ENCODE measurements around the gene CGB3.

CGB3 gene

DNA sequence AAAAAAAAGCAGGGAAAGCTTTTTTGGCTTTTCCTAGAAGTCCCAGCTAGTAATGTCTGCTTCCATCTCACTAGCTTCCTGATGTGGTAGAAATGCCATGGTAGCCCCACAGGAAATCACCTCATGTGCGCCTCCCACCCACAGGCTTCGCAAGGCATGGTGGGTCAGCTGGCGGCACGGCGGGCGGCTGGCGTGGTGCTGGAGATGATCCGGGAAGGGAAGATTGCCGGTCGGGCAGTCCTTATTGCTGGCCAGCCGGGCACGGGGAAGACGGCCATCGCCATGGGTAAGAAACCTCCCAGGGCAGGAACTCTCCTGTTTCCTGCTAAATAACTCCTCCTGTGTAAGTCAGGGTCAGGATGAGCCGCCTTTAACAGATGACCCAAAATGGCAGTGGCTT lies 20.0 kb downstream of the CGB3 start:
- H3K36me3 ChIP-seq (ENCODE audit: control insufficient read depth in 2 of 2, insufficient read depth in 2 of 2, low read length in 2 of 2) = peaks cover 32 to 44% of the 10 kb centered on the region in 2 donors
- H3K4me3 ChIP-seq (ENCODE audit: low read length in 2 of 2) = no peak overlapping the region
- H3K27ac ChIP-seq (ENCODE audit: low read depth in 2 of 2, low read length in 2 of 2) = no peak overlapping the region
- H3K27me3 ChIP-seq (ENCODE audit: control insufficient read depth in 2 of 2, insufficient read depth in 2 of 2, low read length in 2 of 2) = no peaks in the 10 kb centered on the region
- no peaks in the 10 kb centered on the region for H3K9me3 ChIP-seq (ENCODE audit: control insufficient read depth in 2 of 2, low read length in 2 of 2)
- no peak overlapping the region for H3K9ac ChIP-seq (ENCODE audit: low read depth in 1 of 2, low read length in 2 of 2)
- no peaks in the 10 kb centered on the region for H3K4me1 ChIP-seq (ENCODE audit: control insufficient read depth in 2 of 2, insufficient read depth in 2 of 2, low read length in 2 of 2)

DNA sequence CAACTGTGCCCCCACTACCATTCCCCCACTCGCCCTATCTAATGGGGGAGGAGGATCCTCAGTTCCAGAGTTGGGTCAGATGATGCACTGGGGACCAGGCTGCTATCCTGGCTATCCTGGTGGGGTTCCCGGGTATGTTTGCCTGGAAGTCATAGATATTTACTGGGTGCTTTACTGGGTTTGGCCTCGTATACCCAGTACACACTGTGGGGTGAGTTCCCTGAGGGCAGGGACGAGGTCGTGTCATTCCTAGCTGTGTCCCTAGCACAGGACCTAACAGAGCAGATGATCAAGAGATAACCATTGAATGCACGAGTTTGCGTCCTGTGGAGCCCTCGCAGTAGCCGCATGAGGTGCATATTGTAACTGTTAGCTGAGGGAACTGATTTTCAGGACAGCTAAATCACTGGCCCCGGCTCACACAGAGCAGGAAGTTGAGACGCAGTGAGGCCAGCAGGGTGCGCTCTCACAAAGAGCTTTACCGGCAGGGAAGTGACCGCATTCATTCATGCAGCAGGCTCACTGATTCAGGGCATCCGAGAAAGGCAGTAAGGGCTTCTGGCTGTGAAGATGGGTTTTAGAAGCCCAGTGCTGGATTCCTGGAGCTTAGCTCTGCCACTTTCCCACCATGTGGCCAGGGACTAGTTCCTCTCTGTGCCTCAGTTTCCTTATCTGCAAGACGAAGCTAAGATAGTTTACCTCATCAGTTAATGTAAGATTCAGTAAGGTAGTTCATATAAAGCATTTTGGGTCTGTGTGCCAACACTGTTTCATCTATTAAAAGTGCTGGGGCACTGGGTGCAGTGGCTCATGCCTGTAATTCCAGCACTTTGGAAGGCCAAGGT lies 24.4 kb downstream of the CGB3 start:
- Histone ChIP-seq H3K27ac (ENCODE audit: low read depth in 2 of 2, low read length in 2 of 2) (no peak overlapping the region), H3K4me1 (ENCODE audit: control insufficient read depth in 2 of 2, insufficient read depth in 2 of 2, low read length in 2 of 2) (no peaks in the 10 kb centered on the region), H3K36me3 (ENCODE audit: control insufficient read depth in 2 of 2, insufficient read depth in 2 of 2, low read length in 2 of 2) (peaks cover 8 to 19% of the 10 kb centered on the region in 2 donors), H3K9me3 (ENCODE audit: control insufficient read depth in 2 of 2, low read length in 2 of 2) (no peaks in the 10 kb centered on the region), H3K27me3 (ENCODE audit: control insufficient read depth in 2 of 2, insufficient read depth in 2 of 2, low read length in 2 of 2) (no peaks in the 10 kb centered on the region), H3K4me3 (ENCODE audit: low read length in 2 of 2) (no peak overlapping the region), H3K9ac (ENCODE audit: low read depth in 1 of 2, low read length in 2 of 2) (no peak overlapping the region)

DNA sequence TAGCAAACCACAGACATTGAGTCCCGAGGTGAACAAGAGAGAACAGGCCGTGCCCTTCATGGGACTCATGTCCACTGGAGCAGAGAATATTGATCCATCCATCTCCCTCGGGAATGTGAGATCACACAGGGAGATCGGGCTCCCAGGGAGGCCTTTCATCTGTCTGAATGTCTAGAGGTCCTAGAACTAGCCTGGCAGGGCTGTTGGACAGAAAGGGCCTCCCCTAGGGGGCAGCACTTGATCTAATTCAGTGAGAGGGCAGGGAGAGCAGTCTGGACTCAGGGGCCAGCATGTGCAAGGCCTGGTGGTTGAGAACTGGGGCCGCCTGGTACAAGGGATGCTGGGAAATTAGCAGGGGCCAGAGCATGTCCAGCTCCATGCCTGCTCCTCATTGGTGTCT lies 26.2 kb downstream of the CGB3 start:
- H3K4me3 ChIP-seq (ENCODE audit: low read length in 2 of 2) = no peak overlapping the region
- no peak overlapping the region for H3K9ac ChIP-seq (ENCODE audit: low read depth in 1 of 2, low read length in 2 of 2)
- H3K36me3 ChIP-seq (ENCODE audit: control insufficient read depth in 2 of 2, insufficient read depth in 2 of 2, low read length in 2 of 2) = peaks cover 0 to 5% of the 10 kb centered on the region in 2 donors
- H3K9me3 ChIP-seq (ENCODE audit: control insufficient read depth in 2 of 2, low read length in 2 of 2) = no peaks in the 10 kb centered on the region
- H3K4me1 ChIP-seq (ENCODE audit: control insufficient read depth in 2 of 2, insufficient read depth in 2 of 2, low read length in 2 of 2) = peaks cover 4 to 6% of the 10 kb centered on the region in 2 donors
- H3K27ac ChIP-seq (ENCODE audit: low read depth in 2 of 2, low read length in 2 of 2) = no peak overlapping the region
- no peaks in the 10 kb centered on the region for H3K27me3 ChIP-seq (ENCODE audit: control insufficient read depth in 2 of 2, insufficient read depth in 2 of 2, low read length in 2 of 2)

DNA sequence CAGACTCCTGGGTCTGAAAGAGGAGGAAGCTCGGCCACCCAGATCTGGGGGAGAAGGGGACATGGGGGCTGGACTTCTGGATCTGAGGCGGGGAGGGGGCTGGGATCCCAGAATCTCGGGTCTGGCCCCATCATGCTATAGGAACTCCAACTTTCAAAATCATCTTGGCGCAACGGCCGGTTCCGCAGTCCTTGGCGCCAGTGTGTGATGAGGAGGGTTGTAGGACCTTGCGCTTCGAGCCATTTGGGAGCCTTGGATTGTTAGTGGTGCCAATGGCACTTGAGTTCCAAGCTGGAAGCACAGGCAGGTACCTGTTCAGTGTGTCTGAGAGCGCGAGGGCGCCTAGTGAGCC lies 30.1 kb downstream of the CGB3 start:
- Histone ChIP-seq H3K27ac (ENCODE audit: low read depth in 2 of 2, low read length in 2 of 2) (peak overlapping the region; percentile 98), H3K4me1 (ENCODE audit: control insufficient read depth in 2 of 2, insufficient read depth in 2 of 2, low read length in 2 of 2) (peaks cover 16% of the 10 kb centered on the region in 2 donors), H3K9ac (ENCODE audit: low read depth in 1 of 2, low read length in 2 of 2) (peak overlapping the region; percentile 84 to 95), H3K4me3 (ENCODE audit: low read length in 2 of 2) (peak overlapping the region; percentile 89 to 99), H3K9me3 (ENCODE audit: control insufficient read depth in 2 of 2, low read length in 2 of 2) (no peaks in the 10 kb centered on the region), H3K36me3 (ENCODE audit: control insufficient read depth in 2 of 2, insufficient read depth in 2 of 2, low read length in 2 of 2) (peaks cover 0 to 6% of the 10 kb centered on the region in 2 donors), H3K27me3 (ENCODE audit: control insufficient read depth in 2 of 2, insufficient read depth in 2 of 2, low read length in 2 of 2) (no peaks in the 10 kb centered on the region)

DNA sequence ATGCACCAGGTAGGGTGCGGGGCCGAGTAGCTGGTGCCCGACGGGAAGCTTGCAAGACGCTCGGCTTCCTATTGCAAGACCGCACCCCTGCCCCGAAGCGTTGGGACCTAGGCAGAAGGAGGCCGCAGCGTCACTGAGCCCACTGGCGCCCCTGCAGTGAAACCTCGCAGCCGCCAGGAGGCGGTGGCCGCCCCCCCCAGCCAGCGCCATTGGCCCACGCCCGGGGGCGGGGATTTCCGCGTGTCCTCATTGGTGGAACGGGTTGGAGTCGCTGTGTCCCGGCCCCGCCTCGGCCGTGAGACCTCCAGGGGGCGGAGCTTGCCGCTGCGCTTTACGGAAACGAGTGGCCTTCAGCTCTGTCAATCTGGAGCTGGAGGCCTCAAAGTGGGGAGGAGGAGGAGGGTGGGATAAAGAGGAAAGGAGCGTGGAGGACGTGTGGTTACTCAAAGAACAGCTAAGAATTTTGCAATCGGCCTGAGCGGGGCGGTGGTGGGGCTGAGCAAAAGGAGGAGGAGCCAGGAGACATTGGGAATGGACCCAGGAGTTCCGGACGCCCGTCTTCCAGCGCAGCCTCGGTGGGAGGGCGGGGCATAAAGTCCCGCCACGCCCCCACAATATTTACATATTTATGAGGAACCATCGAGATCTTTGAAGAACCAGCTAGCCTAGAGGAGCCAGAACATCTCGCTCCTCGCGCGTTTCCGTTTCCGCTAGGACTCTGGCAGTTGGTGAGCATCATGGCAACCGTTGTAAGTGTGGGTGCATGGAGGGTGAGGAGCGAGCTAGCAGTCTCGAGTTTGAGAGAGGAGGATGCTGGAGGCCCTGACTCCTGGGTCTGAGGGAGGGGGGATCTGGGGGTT lies 30.7 kb downstream of the CGB3 start, which contains the start of the genes GYS1 and RUVBL2:
GYS1 (minus strand) TSS at position 135 of the 860 bp plus-strand sequence. CDS start 197 bp downstream, outside the sequence.
RUVBL2 (plus strand) TSS at position 713 of the 860 bp plus-strand sequence; CDS start at position 738, 25 bp downstream.
- H3K36me3 ChIP-seq (ENCODE audit: control insufficient read depth in 2 of 2, insufficient read depth in 2 of 2, low read length in 2 of 2) = peaks cover 0 to 11% of the 10 kb centered on the region in 2 donors
- H3K9me3 ChIP-seq (ENCODE audit: control insufficient read depth in 2 of 2, low read length in 2 of 2) = no peaks in the 10 kb centered on the region
- peak within 1 kb of the TSS; percentile 98 for H3K27ac ChIP-seq (ENCODE audit: low read depth in 2 of 2, low read length in 2 of 2)
- no peaks in the 10 kb centered on the region for H3K27me3 ChIP-seq (ENCODE audit: control insufficient read depth in 2 of 2, insufficient read depth in 2 of 2, low read length in 2 of 2)
- peaks cover 16% of the 10 kb centered on the region in 2 donors for H3K4me1 ChIP-seq (ENCODE audit: control insufficient read depth in 2 of 2, insufficient read depth in 2 of 2, low read length in 2 of 2)
- H3K4me3 ChIP-seq (ENCODE audit: low read length in 2 of 2) = peak within 1 kb of the TSS; percentile 89 to 99
- peak within 1 kb of the TSS; percentile 87 to 95 for H3K9ac ChIP-seq (ENCODE audit: low read depth in 1 of 2, low read length in 2 of 2)

DNA sequence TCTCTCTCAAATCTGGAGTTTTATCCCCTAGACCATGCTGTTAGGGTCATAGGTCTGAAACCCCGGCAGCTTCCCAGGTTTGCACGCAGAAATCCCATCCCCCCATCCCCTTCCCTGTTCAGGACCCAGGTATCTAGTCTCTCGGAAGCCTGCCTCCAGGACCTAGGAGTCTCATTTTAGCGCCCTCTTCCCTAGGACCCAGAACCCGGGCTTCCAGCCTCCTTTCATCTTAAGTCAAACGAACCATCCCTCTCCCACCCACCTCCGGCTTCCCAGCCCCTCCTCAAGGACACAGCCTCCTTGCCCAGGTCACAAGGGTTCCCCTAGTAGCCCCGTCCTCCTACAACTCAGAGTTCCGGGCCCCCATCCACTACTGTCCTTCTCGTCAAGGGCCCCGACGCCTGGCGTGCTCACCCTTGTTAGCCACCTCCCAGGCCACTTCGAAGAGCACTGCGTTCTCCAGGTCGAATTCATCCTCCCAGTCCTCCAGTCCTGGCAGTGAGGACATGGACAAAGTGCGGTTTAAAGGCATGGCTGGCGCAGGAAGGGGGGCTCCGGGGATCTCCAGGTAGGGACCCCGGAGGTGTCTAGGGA lies 31.5 kb downstream of the CGB3 start:
- Histone ChIP-seq H3K4me1 (ENCODE audit: control insufficient read depth in 2 of 2, insufficient read depth in 2 of 2, low read length in 2 of 2) (peaks cover 16% of the 10 kb centered on the region in 2 donors), H3K27ac (ENCODE audit: low read depth in 2 of 2, low read length in 2 of 2) (peak overlapping the region; percentile 98), H3K36me3 (ENCODE audit: control insufficient read depth in 2 of 2, insufficient read depth in 2 of 2, low read length in 2 of 2) (peaks cover 0 to 16% of the 10 kb centered on the region in 2 donors), H3K27me3 (ENCODE audit: control insufficient read depth in 2 of 2, insufficient read depth in 2 of 2, low read length in 2 of 2) (no peaks in the 10 kb centered on the region), H3K9me3 (ENCODE audit: control insufficient read depth in 2 of 2, low read length in 2 of 2) (no peaks in the 10 kb centered on the region), H3K9ac (ENCODE audit: low read depth in 1 of 2, low read length in 2 of 2) (peak overlapping the region; percentile 87 to 95), H3K4me3 (ENCODE audit: low read length in 2 of 2) (peak overlapping the region; percentile 88 to 99)

DNA sequence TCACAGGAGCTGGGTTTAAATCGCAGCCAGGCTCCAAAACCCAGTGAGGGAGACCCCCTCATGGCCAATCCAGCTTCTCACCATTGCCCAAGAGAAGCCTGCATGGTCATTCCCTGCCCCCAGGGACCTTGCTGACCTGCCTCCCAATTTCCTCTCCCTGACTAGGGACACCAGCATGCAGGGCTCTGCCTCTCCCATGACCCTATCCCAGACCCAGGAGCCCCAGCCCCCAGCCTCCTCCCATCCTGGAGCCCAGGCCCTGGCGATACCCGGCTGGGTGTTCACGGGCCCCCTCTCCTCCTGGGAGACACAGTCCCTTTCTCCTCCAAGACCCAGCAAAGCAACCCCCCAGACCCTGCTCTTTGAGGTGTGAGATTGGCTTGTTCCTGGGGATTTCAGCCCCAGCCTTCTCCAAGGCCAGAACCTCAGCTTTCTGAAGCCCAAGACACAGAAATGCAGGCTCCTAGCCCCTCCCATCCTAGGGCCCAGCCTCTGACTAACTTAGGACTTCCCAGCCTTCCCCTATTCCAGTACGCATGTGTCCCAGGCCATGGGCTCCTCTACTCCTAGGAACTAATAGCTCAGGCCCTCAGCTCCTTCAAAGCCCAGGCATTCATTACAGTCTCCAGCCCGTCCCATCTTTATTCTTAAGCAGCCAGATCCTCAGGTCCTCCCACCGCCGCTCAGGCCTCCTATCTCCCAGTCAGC lies 32.1 kb downstream of the CGB3 start:
- Histone ChIP-seq H3K36me3 (ENCODE audit: control insufficient read depth in 2 of 2, insufficient read depth in 2 of 2, low read length in 2 of 2) (peaks cover 0 to 19% of the 10 kb centered on the region in 2 donors), H3K4me3 (ENCODE audit: low read length in 2 of 2) (peak overlapping the region; percentile 88 to 99), H3K27ac (ENCODE audit: low read depth in 2 of 2, low read length in 2 of 2) (peak overlapping the region; percentile 98), H3K9ac (ENCODE audit: low read depth in 1 of 2, low read length in 2 of 2) (peak overlapping the region; percentile 87 to 95), H3K4me1 (ENCODE audit: control insufficient read depth in 2 of 2, insufficient read depth in 2 of 2, low read length in 2 of 2) (peaks cover 16% of the 10 kb centered on the region in 2 donors), H3K27me3 (ENCODE audit: control insufficient read depth in 2 of 2, insufficient read depth in 2 of 2, low read length in 2 of 2) (no peaks in the 10 kb centered on the region), H3K9me3 (ENCODE audit: control insufficient read depth in 2 of 2, low read length in 2 of 2) (no peaks in the 10 kb centered on the region)

DNA sequence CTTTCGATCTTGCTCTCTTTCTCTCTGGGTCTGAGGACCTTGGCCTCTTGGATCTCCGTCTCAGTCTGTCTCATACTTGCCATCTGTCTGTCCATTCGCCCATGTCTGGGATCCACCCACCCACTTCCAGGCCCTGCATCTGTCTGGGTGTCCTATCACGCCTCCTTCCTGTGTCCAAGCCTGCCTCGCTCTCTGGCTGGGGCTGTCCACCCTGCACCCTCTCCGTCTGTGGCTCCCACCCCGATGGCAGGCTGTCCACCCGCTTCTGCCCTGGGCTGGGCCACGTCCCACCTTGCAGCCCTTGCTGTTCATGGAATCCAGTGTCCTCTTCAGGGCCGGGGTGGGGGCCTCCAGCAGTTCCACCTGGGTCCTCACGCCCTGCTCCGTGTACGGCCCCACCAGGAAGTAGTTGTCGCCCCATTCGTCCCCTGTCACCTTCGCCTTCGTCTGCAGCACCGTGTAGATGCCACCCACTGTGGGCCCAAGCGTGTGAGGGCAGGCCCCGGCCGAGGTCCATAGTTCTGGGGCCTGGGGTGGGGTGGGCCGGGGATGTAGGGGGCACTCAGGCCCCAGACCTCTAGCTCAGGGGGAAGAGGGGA lies 33.0 kb downstream of the CGB3 start:
- no peak overlapping the region for H3K4me3 ChIP-seq (ENCODE audit: low read length in 2 of 2)

DNA sequence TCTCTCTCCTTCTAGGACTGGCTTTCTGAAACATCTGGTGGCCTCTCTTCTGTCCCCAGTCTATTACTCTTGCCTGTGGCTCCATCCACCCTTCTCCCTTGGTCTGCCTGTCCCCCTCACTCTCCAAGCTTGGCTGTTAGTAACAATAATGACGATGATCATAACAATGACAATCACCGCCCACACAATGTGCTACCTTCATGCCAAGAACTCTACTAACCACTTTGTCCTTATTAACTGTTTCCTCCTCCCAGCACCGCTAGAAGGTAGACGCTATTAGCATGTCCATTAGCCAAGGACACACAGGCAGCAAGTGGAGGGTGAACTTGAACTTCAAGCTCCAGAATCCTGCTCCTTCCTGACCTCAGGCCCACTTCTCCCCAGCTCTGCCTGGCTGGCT lies 33.7 kb downstream of the CGB3 start:
- H3K4me1 ChIP-seq (ENCODE audit: control insufficient read depth in 2 of 2, insufficient read depth in 2 of 2, low read length in 2 of 2) = peaks cover 16% of the 10 kb centered on the region in 2 donors
- no peak overlapping the region for H3K4me3 ChIP-seq (ENCODE audit: low read length in 2 of 2)

More for the DNA sequence above, 33.0 kb downstream of the CGB3 start:
- no peaks in the 10 kb centered on the region for H3K9me3 ChIP-seq (ENCODE audit: control insufficient read depth in 2 of 2, low read length in 2 of 2)
- peaks cover 16% of the 10 kb centered on the region in 2 donors for H3K4me1 ChIP-seq (ENCODE audit: control insufficient read depth in 2 of 2, insufficient read depth in 2 of 2, low read length in 2 of 2)
- H3K27ac ChIP-seq (ENCODE audit: low read depth in 2 of 2, low read length in 2 of 2) = no peak overlapping the region
- peaks cover under 1 to 24% of the 10 kb centered on the region in 2 donors for H3K36me3 ChIP-seq (ENCODE audit: control insufficient read depth in 2 of 2, insufficient read depth in 2 of 2, low read length in 2 of 2)
- no peaks in the 10 kb centered on the region for H3K27me3 ChIP-seq (ENCODE audit: control insufficient read depth in 2 of 2, insufficient read depth in 2 of 2, low read length in 2 of 2)
- H3K9ac ChIP-seq (ENCODE audit: low read depth in 1 of 2, low read length in 2 of 2) = peak overlapping the region in 1 of 2 donors; percentile 87

More for the DNA sequence above, 33.7 kb downstream of the CGB3 start:
- H3K27ac ChIP-seq (ENCODE audit: low read depth in 2 of 2, low read length in 2 of 2) = no peak overlapping the region
- H3K36me3 ChIP-seq (ENCODE audit: control insufficient read depth in 2 of 2, insufficient read depth in 2 of 2, low read length in 2 of 2) = peaks cover 8 to 29% of the 10 kb centered on the region in 2 donors
- no peak overlapping the region for H3K9ac ChIP-seq (ENCODE audit: low read depth in 1 of 2, low read length in 2 of 2)
- no peaks in the 10 kb centered on the region for H3K9me3 ChIP-seq (ENCODE audit: control insufficient read depth in 2 of 2, low read length in 2 of 2)
- no peaks in the 10 kb centered on the region for H3K27me3 ChIP-seq (ENCODE audit: control insufficient read depth in 2 of 2, insufficient read depth in 2 of 2, low read length in 2 of 2)

All from mucosa of rectum (tissue), 2 donors.